SK-N-SH (cell line): ENCODE measurements around the gene TMEM179. TPM values are rescaled to one million over a fixed set of nuclear protein-coding genes. Genes with fewer than 3 reads are reported as not detected.

Experiments
- CTCF ChIA-PET: fragments of 300-600, 350-600 bp; formaldehyde crosslinking; extraction: SDS; loops from one replicate; lab custom pipeline; 2021; lab: Yijun Ruan, JAX
- POLR2A ChIA-PET: fragments of 350-600 bp; sonication (Branson Sonifier 250); formaldehyde crosslinking; extraction: SDS; loops from one replicate; lab custom pipeline; 2020; ENCODE audit warnings: antibody characterized with exemption, inconsistent platforms; lab: Yijun Ruan, JAX
- DNase-seq: peaks from one replicate; pipeline ENCODE4 v3.0.0; 2012
- H2AFZ ChIP-seq: fragments of 200-600 bp; sonication (generic); 2 replicates; pipeline ENCODE4 v1.8.1; 2016; ENCODE audit warnings: antibody characterized with exemption, mild to moderate bottlenecking, low read depth
- H3F3A ChIP-seq: fragments of 200-600 bp; sonication (generic); replicated peaks from 2 replicates; pipeline ENCODE3; 2016; ENCODE audit warnings: antibody characterized with exemption, mild to moderate bottlenecking; ENCODE audit not compliant: insufficient read depth
- H3K27ac ChIP-seq, 2 experiments: fragments of 200-500 bp in 1 of 2; fragments of 200-600 bp in 1 of 2; sonication (Bioruptor generic) in 1 of 2; sonication (generic), shearing (Covaris generic) in 1 of 2; 2 replicates each; pipeline versions ENCODE4 v1.5.1 to v1.6.1; 2014 to 2016; ENCODE audit warnings: low read depth in 2 of 2, inconsistent platforms in 1 of 2, low read length in 1 of 2, mild to moderate bottlenecking in 1 of 2, mixed read lengths in 1 of 2
- H3K27me3 ChIP-seq: fragments of 200-600 bp; sonication (generic), shearing (Covaris generic); 2 replicates; pipeline ENCODE4 v1.6.1; 2016; ENCODE audit warnings: mixed run types; ENCODE audit not compliant: insufficient read depth
- H3K36me3 ChIP-seq, 2 experiments: fragments of 200-500 bp in 1 of 2; fragments of 200-600 bp in 1 of 2; sonication (Bioruptor generic) in 1 of 2; sonication (generic) in 1 of 2; replicated peaks in 1 of 2; 2 replicates each; pipeline versions ENCODE3 to v1.5.1; 2014 to 2016; ENCODE audit warnings: low read length in 1 of 2, mild to moderate bottlenecking in 1 of 2; ENCODE audit not compliant: insufficient read depth in 2 of 2, control insufficient read depth in 1 of 2
- H3K4me1 ChIP-seq, 2 experiments: fragments of 200-500 bp in 1 of 2; fragments of 200-600 bp in 1 of 2; sonication (Bioruptor generic) in 1 of 2; sonication (generic), shearing (Covaris generic) in 1 of 2; 2 replicates each; pipeline versions ENCODE4 v1.5.1 to v1.6.1; 2014 to 2016; ENCODE audit warnings: low read depth in 1 of 2, low read length in 1 of 2, mixed run types in 1 of 2; ENCODE audit not compliant: insufficient read depth in 2 of 2, control insufficient read depth in 1 of 2
- H3K4me2 ChIP-seq: fragments of 200-600 bp; sonication (generic), shearing (Covaris generic); 2 replicates; pipeline ENCODE4 v1.6.1; 2017; ENCODE audit warnings: mixed run types
- H3K4me3 ChIP-seq, 2 experiments: fragments of 200-500 bp in 1 of 2; fragments of 200-600 bp in 1 of 2; sonication (Bioruptor generic) in 1 of 2; sonication (generic), shearing (Covaris generic) in 1 of 2; 2 replicates each; pipeline versions ENCODE4 v1.5.1 to v1.8.1; 2014 to 2016; ENCODE audit warnings: low read depth in 2 of 2, inconsistent platforms in 1 of 2, low read length in 1 of 2, mild to moderate bottlenecking in 1 of 2, mixed read lengths in 1 of 2, moderate library complexity in 1 of 2
- H3K79me2 ChIP-seq: fragments of 200-600 bp; sonication (generic); 2 replicates; pipeline ENCODE4 v1.8.1; 2017; ENCODE audit warnings: mild to moderate bottlenecking; ENCODE audit not compliant: insufficient read depth
- H3K9ac ChIP-seq: fragments of 200-600 bp; sonication (generic); 2 replicates; pipeline ENCODE4 v1.6.1; 2017; ENCODE audit warnings: mixed run types
- H3K9me2 ChIP-seq: fragments of 200-600 bp; sonication (generic); 2 replicates; pipeline ENCODE4 v1.6.1; 2017; ENCODE audit warnings: mixed run types
- H3K9me3 ChIP-seq: fragments of 200-600 bp; sonication (generic); 2 replicates; pipeline ENCODE4 v1.6.1; 2017; ENCODE audit warnings: mixed run types, mild to moderate bottlenecking, moderate library complexity
- H4K20me1 ChIP-seq: fragments of 200-600 bp; sonication (generic); 2 replicates; pipeline ENCODE4 v1.6.1; 2017; ENCODE audit warnings: mild to moderate bottlenecking, mixed run types; ENCODE audit not compliant: insufficient read depth
- CHD2 ChIP-seq: fragments of 150-350 bp; IDR thresholded peaks from 2 replicates; pipeline ENCODE4 v1.6.1; 2018; ENCODE audit warnings: low read length; ENCODE audit not compliant: partially characterized antibody
- FOSL2 ChIP-seq: IDR thresholded peaks from 2 replicates; pipeline ENCODE4 v1.4.0; 2012; ENCODE audit warnings: low read depth, mild to moderate bottlenecking, moderate library complexity, borderline replicate concordance
- FOXJ3 ChIP-seq: sonication (generic); formaldehyde crosslinking; IDR thresholded peaks from 2 replicates; pipeline ENCODE4 v1.5.1; 2020; ENCODE audit warnings: mild to moderate bottlenecking, missing genetic modification reagents
- GABPA ChIP-seq: IDR thresholded peaks from 2 replicates; pipeline ENCODE4 v1.4.0; 2012; ENCODE audit warnings: low read depth, mild to moderate bottlenecking
- GATA2 ChIP-seq: sonication (generic); formaldehyde crosslinking; IDR thresholded peaks from 2 replicates; pipeline ENCODE4 v1.5.0; 2020; ENCODE audit warnings: mild to moderate bottlenecking, missing genetic modification reagents
- JUND ChIP-seq: IDR thresholded peaks from 2 replicates; pipeline ENCODE4 v1.4.0; 2012
- MEF2A ChIP-seq: IDR thresholded peaks from 2 replicates; pipeline ENCODE4 v1.4.0; 2012; ENCODE audit warnings: low read depth, borderline replicate concordance
- MXI1 ChIP-seq: IDR thresholded peaks from 2 replicates; pipeline ENCODE4 v1.6.1; 2012; ENCODE audit warnings: mild to moderate bottlenecking, low read depth, low read length, improper control_type of control experiment
- NRF1 ChIP-seq: IDR thresholded peaks from 2 replicates; pipeline ENCODE4 v1.6.1; 2012; ENCODE audit warnings: low read depth, mild to moderate bottlenecking, low read length
- POLR2AphosphoS5 ChIP-seq: IDR thresholded peaks from 2 replicates; pipeline ENCODE4 v1.6.1; 2012; ENCODE audit warnings: low read depth, low read length
- RAD21 ChIP-seq: IDR thresholded peaks from 2 replicates; pipeline ENCODE4 v1.6.1; 2012; ENCODE audit warnings: mild to moderate bottlenecking, low read length
- RCOR1 ChIP-seq: fragments of 150-350 bp; IDR thresholded peaks from 2 replicates; pipeline ENCODE4 v1.6.1; 2017; ENCODE audit warnings: antibody characterized with exemption, low read length
- RXRA ChIP-seq: IDR thresholded peaks from 2 replicates; pipeline ENCODE4 v1.4.0; 2012; ENCODE audit warnings: low read depth, mild to moderate bottlenecking, borderline replicate concordance
- SMC3 ChIP-seq: IDR thresholded peaks from 2 replicates; pipeline ENCODE4 v1.6.1; 2012; ENCODE audit warnings: low read depth, low read length, improper control_type of control experiment
- TAF1 ChIP-seq: IDR thresholded peaks from 2 replicates; pipeline ENCODE4 v1.6.1; 2012; ENCODE audit warnings: low read depth, mild to moderate bottlenecking, low read length, moderate library complexity, borderline replicate concordance
- TCF12 ChIP-seq: IDR thresholded peaks from 2 replicates; pipeline ENCODE4 v1.4.0; 2012
- TEAD4 ChIP-seq: IDR thresholded peaks from 2 replicates; pipeline ENCODE4 v1.4.0; 2012; ENCODE audit warnings: mild to moderate bottlenecking, borderline replicate concordance; ENCODE audit not compliant: insufficient read depth
- USF1 ChIP-seq: IDR thresholded peaks from 2 replicates; pipeline ENCODE4 v1.4.0; 2012; ENCODE audit warnings: low read depth, borderline replicate concordance
- YY1 ChIP-seq: IDR thresholded peaks from 2 replicates; pipeline ENCODE4 v1.4.0; 2012; ENCODE audit warnings: low read depth, mild to moderate bottlenecking
- WGBS: methylation state at CpG from one replicate; pipeline ENCODE4 v1.1.6; 2017; ENCODE audit warnings: low lambda C conversion rate; 5-methylcytosine and 5-hydroxymethylcytosine counted together
- polyA plus RNA-seq, 3 experiments: library from polyadenylated mRNA; depleted of rRNA; stranded (reverse); fragments of >200 nt; gene quantifications; 2 replicates each; pipeline ENCODE4 v1.2.3, GENCODE V29; 2012
- TF ChIP-seq, protein P1 (sequence below): IDR thresholded peaks from 2 replicates; pipeline ENCODE4 v1.4.0; 2012; ENCODE audit warnings: low read depth, borderline replicate concordance

The TMEM179 gene
- polyA plus RNA-seq, 1 of the 3 experiments (the other 2 are of a cell fraction) = 1.7 TPM

- no peaks in the 10 kb centered on the region for H3K27me3 ChIP-seq
- no peak overlapping the region for H3K27ac ChIP-seq
- no peak for DNase-seq
- no peaks in the 10 kb centered on the region for H3K36me3 ChIP-seq
- peaks cover 0 to 2% of the 10 kb centered on the region in 2 experiments; a peak in 1 of 4 replicates for H3K4me1 ChIP-seq
- no peak overlapping the region for H3K4me3 ChIP-seq
- TF ChIP-seq POLR2AphosphoS5 (no peak), GABPA (no peak), FOXJ3 (CRISPR knock-in tag) (no peak), YY1 (no peak), TCF12 (no peak), FOSL2 (no peak), NRF1 (no peak), USF1 (no peak), MEF2A (no peak), SMC3 (no peak), GATA2 (CRISPR knock-in tag) (no peak), MXI1 (no peak), RAD21 (no peak), TAF1 (no peak), RCOR1 (no peak), RXRA (no peak), JUND (no peak), CHD2 (no peak), TEAD4 (no peak)
- TF ChIP-seq, protein P1, sequence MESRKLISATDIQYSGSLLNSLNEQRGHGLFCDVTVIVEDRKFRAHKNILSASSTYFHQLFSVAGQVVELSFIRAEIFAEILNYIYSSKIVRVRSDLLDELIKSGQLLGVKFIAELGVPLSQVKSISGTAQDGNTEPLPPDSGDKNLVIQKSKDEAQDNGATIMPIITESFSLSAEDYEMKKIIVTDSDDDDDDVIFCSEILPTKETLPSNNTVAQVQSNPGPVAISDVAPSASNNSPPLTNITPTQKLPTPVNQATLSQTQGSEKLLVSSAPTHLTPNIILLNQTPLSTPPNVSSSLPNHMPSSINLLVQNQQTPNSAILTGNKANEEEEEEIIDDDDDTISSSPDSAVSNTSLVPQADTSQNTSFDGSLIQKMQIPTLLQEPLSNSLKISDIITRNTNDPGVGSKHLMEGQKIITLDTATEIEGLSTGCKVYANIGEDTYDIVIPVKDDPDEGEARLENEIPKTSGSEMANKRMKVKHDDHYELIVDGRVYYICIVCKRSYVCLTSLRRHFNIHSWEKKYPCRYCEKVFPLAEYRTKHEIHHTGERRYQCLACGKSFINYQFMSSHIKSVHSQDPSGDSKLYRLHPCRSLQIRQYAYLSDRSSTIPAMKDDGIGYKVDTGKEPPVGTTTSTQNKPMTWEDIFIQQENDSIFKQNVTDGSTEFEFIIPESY = no peak
- TF ChIP-seq, all 33 proteins: peak for 0
- Histone ChIP-seq H3K9me3 (no peaks in the 10 kb centered on the region), H4K20me1 (no peaks in the 10 kb centered on the region), H2AFZ (no peak overlapping the region), H3F3A (no peaks in the 10 kb centered on the region), H3K9ac (no peak overlapping the region), H3K4me2 (no peak overlapping the region), H3K9me2 (no peaks in the 10 kb centered on the region), H3K79me2 (no peaks in the 10 kb centered on the region)
- 78% methylated on average over 15 of the region's 24 CpGs for WGBS
- ChIA-PET POLR2A (no interaction called here), CTCF (interaction anchor here (0.6 to 1.9 kb wide), 8 partner anchors 8 to 539 kb away, joined by 3 to 8 read pairs (median 4); partner anchors contain the start of gene TMEM179)
Observed at GRCh38 chr14:104650981-104651875, 46.7 kb upstream of the TMEM179 start.
